GM21447 (cell line): ENCODE measurements around the gene PRPSAP2.
"Not testable (repeated sequence)": the region's sequence is repeated elsewhere in the genome, so short reads cannot be mapped to it uniquely, and the experiment has no call there.

ENCODE experiments used
- ATAC-seq: cut with Tn5 transposase; IDR thresholded peaks from one replicate; pipeline ENCODE4 v1.9.1; 2021; ENCODE audit not compliant: unreplicated experiment

The PRPSAP2 gene

DNA sequence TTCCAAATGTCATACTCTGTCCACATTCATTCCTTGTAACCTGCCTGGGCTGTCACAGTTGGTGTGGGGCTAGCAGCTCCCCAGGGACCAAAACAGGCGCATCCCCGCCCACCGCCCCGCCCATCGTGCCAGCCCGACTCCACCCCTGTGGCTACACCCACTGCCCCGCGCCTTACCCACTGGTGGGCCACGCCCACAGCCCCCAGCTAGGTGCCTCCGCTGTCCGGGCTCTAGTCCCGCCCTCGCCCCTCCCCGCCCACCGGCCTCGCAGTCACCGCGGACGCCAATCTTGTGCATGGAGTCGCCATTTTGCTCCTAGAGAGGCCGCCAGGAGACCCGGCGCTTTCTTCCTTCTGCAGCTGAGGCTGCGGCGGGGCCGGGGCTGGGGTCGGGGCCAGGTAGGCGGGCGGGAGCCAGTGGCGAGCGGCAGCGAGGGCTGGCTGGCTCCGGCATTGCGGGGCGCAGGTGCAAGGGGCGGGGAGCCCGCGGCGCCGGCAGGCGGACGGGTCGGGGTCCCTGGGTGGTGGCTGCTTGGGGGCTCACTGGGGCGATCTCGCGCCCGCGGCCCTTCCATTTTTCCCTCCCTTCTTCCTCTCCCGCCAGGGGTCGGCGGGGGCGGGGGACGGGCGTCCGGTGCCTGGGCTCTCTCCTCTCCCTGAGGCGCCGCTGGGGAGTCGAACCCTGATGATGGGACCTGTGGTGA lies at the start of gene PRPSAP2:
Gene PRPSAP2, plus strand, starts transcription at position 268 of the 703 bp plus-strand sequence. CDS start 7,703 bp downstream, outside the sequence.
- ATAC-seq, result peak; percentile 38

GRCh38 chr17:18815924-18816323 lies 42.0 kb upstream of the PRPSAP2 start:
- ATAC-seq, result not testable (repeated sequence)

- ATAC-seq, result not testable (repeated sequence)
These were observed 41.2 kb upstream of the PRPSAP2 start for GRCh38 chr17:18816489-18817371.

DNA sequence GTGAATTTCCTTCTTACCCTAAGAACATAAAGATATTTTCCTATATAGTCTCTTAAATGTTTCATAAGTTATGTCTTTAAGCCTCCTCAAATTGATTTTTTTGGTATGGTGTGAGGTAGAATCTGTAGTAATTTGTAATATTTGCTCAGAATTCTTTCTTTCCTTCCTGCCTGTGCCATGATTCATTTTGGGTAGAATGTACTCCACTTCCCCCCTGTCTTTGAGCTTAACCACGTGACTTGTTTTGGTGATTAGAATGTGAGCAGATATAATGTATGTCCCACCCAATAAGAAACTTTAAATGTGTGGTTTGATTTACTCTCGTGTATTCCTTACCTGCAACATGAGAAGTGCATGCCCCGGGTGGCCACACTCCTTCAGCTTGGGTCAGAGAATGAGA lies 36.5 kb upstream of the PRPSAP2 start:
- ATAC-seq, result not testable (repeated sequence)

- ATAC-seq, result not testable (repeated sequence)
These were observed 30.3 kb upstream of the PRPSAP2 start for GRCh38 chr17:18827613-18828012.

- no peak for ATAC-seq
These were observed 9.4 kb upstream of the PRPSAP2 start for GRCh38 chr17:18848501-18848900.

GRCh38 chr17:18850679-18851078 lies 7.3 kb upstream of the PRPSAP2 start:
- no peak for ATAC-seq

- ATAC-seq, result no peak
These were observed 6.7 kb upstream of the PRPSAP2 start for GRCh38 chr17:18851201-18851600.

GRCh38 chr17:18854956-18855355 lies 3.0 kb upstream of the PRPSAP2 start:
- ATAC-seq, result no peak

DNA sequence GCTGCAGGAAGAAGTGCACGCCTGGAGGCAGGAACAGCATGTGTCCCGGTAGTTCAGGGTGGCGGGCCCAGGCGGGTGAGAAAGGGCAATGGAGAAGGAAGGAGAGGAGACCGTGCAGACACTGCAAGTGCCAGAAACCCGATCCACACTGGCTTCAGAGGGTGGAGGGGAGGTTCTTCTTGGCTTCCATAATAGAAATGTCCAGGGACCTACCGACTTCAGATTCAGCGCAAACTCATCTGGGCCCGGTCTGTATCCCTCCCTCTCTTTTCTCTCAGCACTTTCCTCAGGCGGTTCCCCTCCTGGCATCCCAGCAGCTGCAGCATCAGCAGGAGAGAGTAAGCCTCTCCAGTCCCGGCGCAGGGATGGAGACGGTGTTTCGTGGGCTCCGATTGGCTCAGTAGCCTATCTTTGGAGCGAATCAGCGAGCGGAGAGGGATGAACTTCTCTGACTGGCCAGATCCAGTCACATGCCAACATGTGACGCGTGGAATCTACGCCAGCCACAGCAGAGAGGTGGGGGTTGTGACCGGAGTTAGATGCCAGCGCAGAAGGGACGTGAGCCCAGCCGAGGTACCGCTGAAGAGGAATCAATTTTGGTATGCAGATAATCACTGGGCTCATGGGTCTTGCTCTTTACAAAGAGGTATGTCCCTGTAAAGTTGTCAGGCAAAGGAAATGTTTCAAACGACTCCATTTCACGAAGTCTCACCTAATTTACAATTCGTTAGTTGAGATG lies 1.9 kb upstream of the PRPSAP2 start:
- ATAC-seq, result peak; percentile 64

- no peak for ATAC-seq
These were observed 1.4 kb upstream of the PRPSAP2 start for GRCh38 chr17:18856570-18856915.

- no peak for ATAC-seq
These were observed 775 bp downstream of the PRPSAP2 start for GRCh38 chr17:18858567-18859245.

- ATAC-seq, result no peak
These were observed 1.3 kb downstream of the PRPSAP2 start for GRCh38 chr17:18859256-18859655.

DNA sequence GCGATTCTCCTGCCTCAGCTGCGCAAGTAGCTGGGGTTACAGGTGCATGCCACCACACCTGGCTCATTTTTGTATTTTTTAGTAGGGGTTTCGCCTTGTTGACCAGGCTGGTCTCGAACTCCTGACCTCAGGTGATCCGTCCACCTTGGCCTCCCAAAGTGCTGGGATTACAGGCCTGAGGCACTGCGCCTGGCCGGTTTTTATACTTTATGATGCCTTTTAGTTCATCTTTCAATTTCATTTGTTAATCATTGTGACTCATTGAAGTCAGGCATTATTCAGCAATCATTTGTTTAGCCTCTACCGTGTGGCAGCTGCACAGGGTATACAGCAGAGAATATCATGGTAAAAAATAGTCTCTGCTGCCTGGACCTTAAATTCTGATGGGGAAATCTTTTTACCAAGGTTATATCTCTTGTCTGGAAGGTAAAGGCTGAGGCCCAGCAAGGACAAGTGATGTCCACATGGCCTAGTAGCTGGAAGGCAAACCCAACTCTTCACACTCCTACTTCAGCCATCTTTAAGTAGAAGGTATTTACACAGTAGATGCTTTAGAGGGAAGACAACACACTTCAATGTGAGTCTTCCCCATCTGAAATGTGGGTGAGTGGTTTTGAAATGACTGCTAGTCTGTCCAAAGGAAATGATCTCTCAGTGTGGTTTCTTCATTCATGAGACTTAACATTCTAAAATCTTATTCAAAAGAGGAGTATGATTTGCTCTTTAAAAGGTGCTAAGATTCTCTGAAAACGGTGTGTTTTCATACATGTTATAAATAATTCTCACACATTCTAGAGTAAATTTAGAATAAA lies 2.4 kb downstream of the PRPSAP2 start:
- peak; percentile 45 for ATAC-seq

GRCh38 chr17:18862011-18862410 lies 4.1 kb downstream of the PRPSAP2 start:
- no peak for ATAC-seq

DNA sequence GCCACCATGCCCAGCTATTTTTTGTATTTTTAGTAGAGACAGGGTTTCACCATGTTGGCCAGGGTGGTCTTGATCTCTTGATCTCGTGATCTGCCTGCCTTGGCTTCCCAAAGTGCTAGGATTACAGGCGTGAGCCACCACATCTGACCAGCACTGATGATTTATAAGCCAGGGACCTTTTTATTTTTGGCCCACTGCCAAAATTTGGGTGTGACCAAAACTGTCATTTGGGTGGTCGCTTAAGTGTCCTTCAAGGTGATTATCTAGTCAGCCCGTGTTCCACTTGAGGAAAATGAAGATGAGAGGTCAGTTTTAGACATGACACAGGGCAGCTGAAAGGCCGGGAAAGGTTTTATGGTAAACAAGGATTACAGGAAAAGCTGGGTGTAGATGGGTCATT lies 7.1 kb downstream of the PRPSAP2 start:
- not testable (repeated sequence) for ATAC-seq

DNA sequence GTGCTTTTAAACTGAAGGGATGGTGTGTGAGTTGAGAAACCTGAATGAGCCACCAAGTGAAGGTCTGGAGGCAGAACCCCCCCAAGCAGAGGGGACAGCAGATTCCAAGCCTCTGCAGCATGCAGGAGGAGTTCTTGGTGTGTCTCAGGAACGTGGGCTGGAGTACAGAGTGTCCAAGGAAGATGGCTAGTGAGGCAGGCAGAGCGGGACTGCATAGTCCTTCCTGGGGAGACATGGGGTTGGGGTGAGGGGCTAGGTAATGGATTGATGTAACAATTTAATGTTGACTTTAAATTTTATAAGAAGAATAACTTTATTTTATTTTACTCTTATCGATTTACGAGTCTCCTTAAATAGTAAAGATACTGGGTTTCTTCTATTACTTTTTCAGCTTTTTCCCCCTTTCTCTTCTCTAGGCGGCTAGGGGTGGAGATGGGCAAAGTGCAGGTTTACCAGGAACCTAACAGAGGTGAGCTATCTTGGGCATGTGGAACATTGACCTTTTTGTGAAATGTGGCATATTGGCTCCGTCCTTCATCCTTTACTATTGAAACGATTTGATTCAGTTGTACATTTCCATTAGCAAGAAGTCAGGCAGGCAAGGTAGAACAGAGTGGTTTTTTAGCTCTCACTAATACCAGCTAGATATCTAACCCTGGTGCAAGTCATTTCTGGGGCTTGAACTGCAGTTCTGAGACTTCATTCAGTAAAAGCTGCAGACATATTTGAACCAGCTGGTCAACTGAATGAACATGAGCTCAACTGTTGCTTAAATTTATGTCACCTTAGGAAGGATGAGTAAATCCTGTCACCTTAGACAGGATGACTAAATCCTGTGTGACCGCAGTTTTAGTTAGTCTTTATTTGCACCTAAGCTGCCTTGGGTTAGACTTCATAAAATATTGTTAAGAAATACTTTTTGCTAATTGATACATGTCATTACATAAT lies 9.2 kb downstream of the PRPSAP2 start:
- ATAC-seq, result no peak

DNA sequence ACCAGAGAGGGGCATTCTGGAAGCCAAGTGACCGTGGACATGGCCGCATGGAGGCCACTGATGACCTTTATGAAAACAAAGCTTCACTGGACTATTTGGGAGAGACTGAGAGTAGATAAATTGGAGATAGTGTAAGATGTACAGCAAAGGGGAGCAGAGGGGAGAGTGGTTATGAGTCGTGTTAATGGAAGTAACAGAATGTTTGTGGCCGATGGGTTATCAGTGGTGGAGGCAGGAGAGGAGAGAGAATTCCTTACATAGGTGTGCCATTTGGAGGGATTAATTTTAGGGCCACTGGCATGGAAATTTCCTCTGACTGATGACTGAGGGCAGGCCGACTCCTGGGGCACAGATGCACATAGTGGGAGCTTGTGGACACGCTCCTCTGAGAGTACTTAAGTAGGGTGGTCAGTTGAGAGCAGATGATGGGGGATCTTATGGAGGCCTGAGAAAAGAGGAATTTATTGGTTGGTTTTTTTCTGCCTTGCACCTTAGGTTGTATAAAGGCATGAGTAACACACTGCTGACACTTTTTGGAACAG lies 19.2 kb downstream of the PRPSAP2 start:
- no peak for ATAC-seq
